Measurements from ENCODE around the gene HOXB1.
A peak's percentile ranks its signal among the peaks of the same experiment; 100 is the strongest.

Gene HOXB1

GRCh38 chr17:48553826-48554225 lies 23.0 kb upstream of the HOXB1 start:
- DNase-seq: no peak

- no peak for DNase-seq
These were observed 22.4 kb upstream of the HOXB1 start for GRCh38 chr17:48553190-48553547.

GRCh38 chr17:48552466-48553189 lies 21.8 kb upstream of the HOXB1 start:
- DNase-seq: no peak

GRCh38 chr17:48551596-48552465 lies 21.0 kb upstream of the HOXB1 start:
- no peak for DNase-seq

- no peak for DNase-seq
These were observed 20.4 kb upstream of the HOXB1 start for GRCh38 chr17:48551214-48551555.

- no peak for DNase-seq
These were observed 19.8 kb upstream of the HOXB1 start for GRCh38 chr17:48550502-48551213.

GRCh38 chr17:48549914-48550501 lies 19.2 kb upstream of the HOXB1 start:
- no peak for DNase-seq

- no peak for DNase-seq
These were observed 18.4 kb upstream of the HOXB1 start for GRCh38 chr17:48549281-48549630.

- DNase-seq: no peak
These were observed 17.9 kb upstream of the HOXB1 start for GRCh38 chr17:48548523-48549280.

- DNase-seq: peak; percentile 54
These were observed 17.2 kb upstream of the HOXB1 start for GRCh38 chr17:48547808-48548522.

GRCh38 chr17:48546924-48547807 lies 16.4 kb upstream of the HOXB1 start:
- no peak for DNase-seq

GRCh38 chr17:48546137-48546923 lies 15.5 kb upstream of the HOXB1 start:
- DNase-seq: no peak

GRCh38 chr17:48545539-48545938 lies 14.7 kb upstream of the HOXB1 start:
- DNase-seq: no peak

GRCh38 chr17:48545022-48545375 lies 14.2 kb upstream of the HOXB1 start, which contains the start of gene HOXB2:
Gene HOXB2, minus strand, starts transcription at chr17:48545109. Its CDS starts 198 bp downstream, at chr17:48544911.
- DNase-seq: no peak

GRCh38 chr17:48544349-48545021 lies 13.7 kb upstream of the HOXB1 start:
- peak; percentile 41 for DNase-seq

- DNase-seq: peak; percentile 63
These were observed 13.1 kb upstream of the HOXB1 start for GRCh38 chr17:48543854-48544348.

GRCh38 chr17:48543107-48543853 lies 12.5 kb upstream of the HOXB1 start:
- peak; percentile 63 for DNase-seq

GRCh38 chr17:48542698-48543106 lies 11.9 kb upstream of the HOXB1 start:
- DNase-seq: no peak
